GM12878 (cell line): Measurements from ENCODE around the gene SPCS3. TPM values are rescaled to one million over a fixed set of nuclear protein-coding genes. Genes with fewer than 3 reads are reported as not detected.

Source experiments
- ATAC-seq: fragments of 200-7000 bp; cut with Tn5 transposase; 3 replicates; pipeline ENCODE4 v1.9.1; 2020; ENCODE audit warnings: mild to moderate bottlenecking, moderate library complexity
- BruUV-seq: library from RNA; stranded (reverse); fragments of 400-500 nt; replicated peaks from 2 replicates; lab custom pipeline; 2021; lab: Mats Ljungman, UMichigan
- CTCF ChIA-PET: fragments of 300-600 bp; sonication (Branson Sonifier 250); formaldehyde crosslinking; extraction: SDS; loops from one replicate; lab custom pipeline; 2021; ENCODE audit warnings: inconsistent platforms; lab: Yijun Ruan, JAX
- POLR2A ChIA-PET: fragments of 350-600 bp; formaldehyde crosslinking; extraction: SDS; loops from one replicate; lab custom pipeline; 2021; ENCODE audit warnings: inconsistent platforms; lab: Charles Lee
- RAD21 ChIA-PET: fragments of 300-600 bp; sonication (Branson Sonifier 250); formaldehyde crosslinking; loops from one replicate; lab custom pipeline; 2023; ENCODE audit warnings: antibody characterized with exemption; ENCODE audit not compliant: unreplicated experiment; lab: Charles Lee
- SMC1A ChIA-PET: fragments of 300-600 bp; sonication (Branson Sonifier 250); formaldehyde crosslinking; loops from one replicate; lab custom pipeline; 2023; ENCODE audit not compliant: unreplicated experiment, uncharacterized antibody; lab: Charles Lee
- DNase-seq: peaks from one replicate; pipeline ENCODE4 v3.0.0-alpha.2; 2011; ENCODE audit warnings: low read depth, low spot score
- FAIRE-seq: peaks from 3 replicates; lab custom pipeline; 2011; peaks lifted over from hg19 to GRCh38; lab: Jason Lieb, UNC
- H2AFZ ChIP-seq: 2 replicates; pipeline ENCODE4 v1.6.0; 2011; ENCODE audit warnings: low read depth, low read length, control low read depth; ENCODE audit not compliant: control insufficient read depth
- H3K27ac ChIP-seq: 2 replicates; pipeline ENCODE4 v1.5.1; 2011; ENCODE audit warnings: control low read depth; ENCODE audit not compliant: control insufficient read depth, insufficient read depth
- H3K27me3 ChIP-seq, 2 experiments: replicated peaks in 1 of 2; 2 replicates each; pipeline versions ENCODE4 v1.6.0 to v1.6.1; 2011; ENCODE audit warnings: low read length in 1 of 2; ENCODE audit not compliant: control insufficient read depth in 2 of 2, insufficient read depth in 2 of 2
- H3K36me3 ChIP-seq, 2 experiments: 2 replicates each; pipeline ENCODE4 v1.5.1; 2011; ENCODE audit warnings: low read length in 1 of 2; ENCODE audit not compliant: control insufficient read depth in 2 of 2, insufficient read depth in 2 of 2
- H3K4me1 ChIP-seq: 2 replicates; pipeline ENCODE4 v1.6.1; 2011; ENCODE audit warnings: mild to moderate bottlenecking, low read length, moderate library complexity, mixed read lengths; ENCODE audit not compliant: control insufficient read depth, insufficient read depth
- H3K4me2 ChIP-seq: 2 replicates; pipeline ENCODE4 v1.6.0; 2011; ENCODE audit warnings: control low read depth; ENCODE audit not compliant: control insufficient read depth, insufficient read depth
- H3K4me3 ChIP-seq: fragments of 200-600 bp; sonication (generic); 2 replicates; pipeline ENCODE4 v1.5.1; 2016
- H3K79me2 ChIP-seq: 2 replicates; pipeline ENCODE4 v1.6.0; 2011; ENCODE audit warnings: low read length; ENCODE audit not compliant: control insufficient read depth, insufficient read depth
- H3K9ac ChIP-seq: 2 replicates; pipeline ENCODE4 v1.8.0; 2011; ENCODE audit warnings: low read length, control low read depth, mixed read lengths; ENCODE audit not compliant: control insufficient read depth, insufficient read depth
- H3K9me3 ChIP-seq: replicated peaks from 3 replicates; pipeline ENCODE4 v1.5.1; 2011; ENCODE audit warnings: mild to moderate bottlenecking, low read length; ENCODE audit not compliant: control insufficient read depth, insufficient read depth
- H4K20me1 ChIP-seq: 2 replicates; pipeline ENCODE4 v1.6.0; 2011; ENCODE audit not compliant: control insufficient read depth, insufficient read depth
- BCL11A ChIP-seq: IDR thresholded peaks from 2 replicates; pipeline ENCODE4 v1.6.1; 2011; ENCODE audit warnings: low read depth, low read length
- BRCA1 ChIP-seq: IDR thresholded peaks from 2 replicates; pipeline ENCODE4 v1.6.1; 2011; ENCODE audit warnings: low read depth, low read length, improper control_type of control experiment
- CHD4 ChIP-seq: fragments of 200-600 bp; sonication (generic); IDR thresholded peaks from 2 replicates; pipeline ENCODE4 v1.6.1; 2016; ENCODE audit warnings: mild to moderate bottlenecking
- ESRRA ChIP-seq: IDR thresholded peaks from 2 replicates; pipeline ENCODE4 v1.6.1; 2012; ENCODE audit warnings: mild to moderate bottlenecking, low read length, improper control_type of control experiment
- HDGF ChIP-seq: fragments of 450-650 bp; IDR thresholded peaks from 2 replicates; pipeline ENCODE4 v1.6.1; 2016; ENCODE audit warnings: antibody characterized with exemption
- MXI1 ChIP-seq: fragments of 150-350 bp; IDR thresholded peaks from 2 replicates; pipeline ENCODE4 v1.6.1; 2011; ENCODE audit warnings: low read depth, mild to moderate bottlenecking, inconsistent platforms, low read length, improper control_type of control experiment
- NFYB ChIP-seq: IDR thresholded peaks from 2 replicates; pipeline ENCODE4 v1.6.1; 2011; ENCODE audit warnings: low read depth, mild to moderate bottlenecking, low read length, improper control_type of control experiment, moderate library complexity; ENCODE audit not compliant: insufficient read depth
- NKRF ChIP-seq: fragments of 450-650 bp; conservative IDR thresholded peaks from 2 replicates; pipeline ENCODE4 v1.6.1; 2017; ENCODE audit warnings: mild to moderate bottlenecking, moderate library complexity
- POU2F2 ChIP-seq: IDR thresholded peaks from 3 replicates; pipeline ENCODE4 v1.6.1; 2011; ENCODE audit warnings: low read depth, mild to moderate bottlenecking, low read length, borderline replicate concordance
- PRDM15 ChIP-seq: fragments of 450-650 bp; formaldehyde crosslinking; IDR thresholded peaks from 2 replicates; pipeline ENCODE4 v1.4.0; 2020; ENCODE audit warnings: mild to moderate bottlenecking, moderate library complexity
- SMAD5 ChIP-seq: IDR thresholded peaks from 2 replicates; pipeline ENCODE4 v1.6.1; 2016; ENCODE audit warnings: antibody characterized with exemption, low read depth
- STAT1 ChIP-seq: fragments of 450-650 bp; conservative IDR thresholded peaks from 2 replicates; pipeline ENCODE4 v1.6.1; 2014; ENCODE audit warnings: antibody characterized with exemption, mild to moderate bottlenecking
- STAT3 ChIP-seq: IDR thresholded peaks from 2 replicates; pipeline ENCODE4 v1.6.1; 2011; ENCODE audit warnings: low read depth, low read length, improper control_type of control experiment
- USF2 ChIP-seq: IDR thresholded peaks from 2 replicates; pipeline ENCODE4 v1.6.1; 2011; ENCODE audit warnings: low read depth, low read length, improper control_type of control experiment, borderline replicate concordance
- YY1 ChIP-seq: IDR thresholded peaks from 2 replicates; pipeline ENCODE4 v1.6.1; 2011; ENCODE audit warnings: low read depth, mild to moderate bottlenecking, low read length
- ZBTB4 ChIP-seq: fragments of 450-650 bp; formaldehyde crosslinking; IDR thresholded peaks from 2 replicates; pipeline ENCODE4 v1.4.0; 2022; ENCODE audit warnings: mild to moderate bottlenecking, moderate library complexity
- ZNF274 ChIP-seq: IDR thresholded peaks from one replicate; pipeline ENCODE4 v1.8.0; 2011; ENCODE audit not compliant: insufficient read length, insufficient read depth
- in situ Hi-C: fragments of 300-500 bp; cut with MboI; formaldehyde crosslinking; loops from 9 replicates; pipeline ENCODE4 v1.14.3; 2018; ENCODE audit warnings: mixed read lengths
- intact Hi-C: fragments of 100-400 bp; cut with micrococcal nuclease; formaldehyde crosslinking; loops from one replicate; pipeline ENCODE4 v1.14.2; 2022; ENCODE audit not compliant: unreplicated experiment
- polyA plus RNA-seq, 11 experiments: library from polyadenylated mRNA; depleted of rRNA in 4 of 11; unstranded in 6 of 11; stranded (reverse) in 5 of 11; fragments of >200 nt; fragmentation: Nextera tagmentation in 4 of 11; fragmentation: Illumina TruSeq in 1 of 11; extraction: Ambion mirVana in 4 of 11; extraction: Trizol in 1 of 11; gene quantifications; 1 replicate in 1 of 11; 2 replicates in 10 of 11; pipeline versions ENCODE4 v1.2.1 to v1.2.3, GENCODE V29; 2011 to 2016; ENCODE audit warnings: inconsistent platforms in 2 of 11, missing spikeins in 2 of 11, low read depth in 1 of 11
- total RNA-seq, 4 experiments: library from RNA; depleted of rRNA in 3 of 4; stranded (reverse); fragments of >200 nt in 3 of 4; fragmentation: Illumina TruSeq in 1 of 4; extraction: Trizol in 1 of 4; gene quantifications; 2 replicates each; pipeline versions ENCODE4 v1.2.1 to v1.2.3, GENCODE V29; 2013 to 2021

SPCS3 gene
- total and polyA plus RNA-seq, 10 of the 15 experiments (the other 5 are each of a cell fraction or from before 2014, with no cell fraction given) = 50.0 to 151 (median 76.4) TPM

- no peak for FAIRE-seq
- no peak for ATAC-seq
- CTCF ChIA-PET = no interaction called here
These were observed 40.7 kb downstream of the SPCS3 start for GRCh38 chr4:176360446-176360845.

More at GRCh38 chr4:176360446-176360845, 40.7 kb downstream of the SPCS3 start:
- DNase-seq = no peak
- H3K9ac ChIP-seq = no peak overlapping the region
- in situ Hi-C loops = loop anchor here (25.0 kb wide), 1 partner anchor 977 kb away; no protein-coding TSS in a partner anchor
- SMC1A ChIA-PET = no interaction called here
- no peak for TF ChIP-seq NFYB
- no peak for TF ChIP-seq POU2F2
- no peak for TF ChIP-seq BCL11A
- TF ChIP-seq USF2 = no peak
- TF ChIP-seq STAT3 = no peak
- no peak for TF ChIP-seq SMAD5
- no peak for TF ChIP-seq ZNF274
- TF ChIP-seq CHD4 = no peak
- TF ChIP-seq MXI1 = no peak
- no peak for TF ChIP-seq HDGF
- TF ChIP-seq ESRRA = no peak
- no peak for TF ChIP-seq STAT1
- TF ChIP-seq NKRF = no peak
- TF ChIP-seq ZBTB4 (CRISPR knock-in tag) = no peak
- no peak for TF ChIP-seq YY1
- TF ChIP-seq BRCA1 = no peak
- TF ChIP-seq PRDM15 (CRISPR knock-in tag) = no peak
- TF ChIP-seq, all 136 proteins: peak for 0
- Histone ChIP-seq H4K20me1 (no peaks in the 10 kb centered on the region), H3K4me1 (peaks cover 17% of the 10 kb centered on the region), H3K27ac (no peak overlapping the region), H3K4me2 (no peak overlapping the region), H3K4me3 (no peak overlapping the region), H3K27me3 (no peaks in the 10 kb centered on the region), H2AFZ (no peak overlapping the region), H3K9me3 (no peaks in the 10 kb centered on the region; the same call in 2 of the 3 replicates), H3K79me2 (no peaks in the 10 kb centered on the region), H3K36me3 (no peaks in the 10 kb centered on the region)
- intact Hi-C loops = no loop called here
- POLR2A ChIA-PET = no interaction called here
- no TSS peak for BruUV-seq
- RAD21 ChIA-PET = no interaction called here
